GM19468 (cell line): ENCODE data around the gene PML.
"Not testable (repeated sequence)": the region's sequence is repeated elsewhere in the genome, so short reads cannot be mapped to it uniquely, and the experiment has no call there.

Experiments used
- ATAC-seq: cut with Tn5 transposase; IDR thresholded peaks from one replicate; pipeline ENCODE4 v1.9.1; 2021; ENCODE audit warnings: mild to moderate bottlenecking, moderate library complexity, moderate number of reproducible peaks; ENCODE audit not compliant: unreplicated experiment; ENCODE audit errors: extremely low read depth

PML gene

GRCh38 chr15:74050556-74051234 is 56.2 kb downstream of the PML start:
- no peak for ATAC-seq

GRCh38 chr15:74052271-74053260 is 58.0 kb downstream of the PML start:
- ATAC-seq: not testable (repeated sequence)

GRCh38 chr15:74053517-74053916 is 59.0 kb downstream of the PML start:
- ATAC-seq: no peak

GRCh38 chr15:74053941-74054529 is 59.5 kb downstream of the PML start:
- no peak for ATAC-seq

- ATAC-seq: no peak
These were observed 61.3 kb downstream of the PML start for GRCh38 chr15:74055804-74056203.

- not testable (repeated sequence) for ATAC-seq
These were observed 61.8 kb downstream of the PML start for GRCh38 chr15:74056330-74056729.

GRCh38 chr15:74059050-74059833 is 64.7 kb downstream of the PML start:
- ATAC-seq: not testable (repeated sequence)

- ATAC-seq: no peak
These were observed 65.7 kb downstream of the PML start for GRCh38 chr15:74060251-74060650.

GRCh38 chr15:74062236-74062635 is 67.7 kb downstream of the PML start:
- no peak for ATAC-seq

GRCh38 chr15:74062671-74063070 is 68.2 kb downstream of the PML start:
- no peak for ATAC-seq

GRCh38 chr15:74063425-74064146 is 69.1 kb downstream of the PML start:
- not testable (repeated sequence) for ATAC-seq

- not testable (repeated sequence) for ATAC-seq
These were observed 69.7 kb downstream of the PML start for GRCh38 chr15:74064183-74064582.

- not testable (repeated sequence) for ATAC-seq
These were observed 70.3 kb downstream of the PML start for GRCh38 chr15:74064822-74065221.

- ATAC-seq: not testable (repeated sequence)
These were observed 71.3 kb downstream of the PML start for GRCh38 chr15:74065684-74066411.

- not testable (repeated sequence) for ATAC-seq
These were observed 77.1 kb downstream of the PML start for GRCh38 chr15:74071645-74072044.

- ATAC-seq: not testable (repeated sequence)
These were observed 77.6 kb downstream of the PML start for GRCh38 chr15:74072132-74072531.

GRCh38 chr15:74072614-74073337 is 78.3 kb downstream of the PML start:
- not testable (repeated sequence) for ATAC-seq

GRCh38 chr15:74075781-74076180 is 81.3 kb downstream of the PML start:
- not testable (repeated sequence) for ATAC-seq
